ENCODE measurements around the gene QKI.

- TF ChIP-seq REPIN1 (tag by site-specific recombination; IDR thresholded peaks at IDR 0.05; ENCODE audit: low read depth) (no peak), SP2 (tag by site-specific recombination; IDR thresholded peaks at IDR 0.05) (no peak)
Observed at GRCh38 chr6:163463180-163463579, 48.7 kb downstream of the QKI start.

All from HEK293 (cell line).